Sigmoid colon (tissue), 3 donors: Measurements from ENCODE around the gene PDRG1.

Source experiments
- CTCF ChIP-seq, 4 experiments: fragments of 450-650 bp in 3 of 4; fragments of 200-600 bp in 1 of 4; IDR thresholded peaks; one replicate each; pipeline ENCODE4 v1.5.1; 2016 to 2019; ENCODE audit warnings: antibody characterized with exemption in 4 of 4, mild to moderate bottlenecking in 3 of 4, moderate library complexity in 2 of 4
- POLR2A ChIP-seq, 2 donors: fragments of 450-650 bp; IDR thresholded peaks; one replicate each; pipeline ENCODE4 v1.6.1; 2016; ENCODE audit warnings: antibody characterized with exemption in 2 of 2, mild to moderate bottlenecking in 2 of 2, moderate library complexity in 2 of 2

GRCh38 chr20:31996996-31997395, 45.1 kb upstream of the PDRG1 start:
- no peak for TF ChIP-seq POLR2A (IDR thresholded peaks at IDR 0.05)
- TF ChIP-seq CTCF (IDR thresholded peaks at IDR 0.05) = no peak
